Sigmoid colon (tissue), 7 donors: Measurements from ENCODE around the gene ARGLU1. TPM values are rescaled to one million over a fixed set of nuclear protein-coding genes. Genes with fewer than 3 reads are reported as not detected.

Experiments
- DNase-seq: peaks from one replicate; pipeline ENCODE4 v3.0.0-alpha.2; 2019
- H3K27ac ChIP-seq, 4 donors: fragments of 200-600 bp; sonication (generic); one replicate each; pipeline ENCODE4 v1.5.1; 2016 to 2019; ENCODE audit warnings: mild to moderate bottlenecking in 1 of 4
- H3K27me3 ChIP-seq, 3 donors: fragments of 200-600 bp; sonication (generic); one replicate each; pipeline ENCODE4 v1.5.1; 2019; ENCODE audit warnings: mild to moderate bottlenecking in 1 of 3
- H3K36me3 ChIP-seq, 4 donors: fragments of 200-600 bp; sonication (generic); one replicate each; pipeline ENCODE4 v1.5.1; 2016 to 2019
- H3K4me1 ChIP-seq, 4 donors: fragments of 200-600 bp; sonication (generic); one replicate each; pipeline ENCODE4 v1.5.1; 2017 to 2019
- H3K4me3 ChIP-seq, 4 donors: fragments of 200-600 bp; sonication (generic); one replicate each; pipeline ENCODE4 v1.5.1; 2017 to 2019; ENCODE audit warnings: mild to moderate bottlenecking in 2 of 4, moderate library complexity in 1 of 4
- H3K9me3 ChIP-seq, 4 donors: fragments of 200-600 bp in 3 of 4; sonication (generic) in 3 of 4; one replicate each; pipeline versions ENCODE4 v1.5.1 to v1.6.1; 2013 to 2019
- CTCF ChIP-seq, 4 experiments: fragments of 450-650 bp in 3 of 4; fragments of 200-600 bp in 1 of 4; IDR thresholded peaks; one replicate each; pipeline ENCODE4 v1.5.1; 2016 to 2019; ENCODE audit warnings: antibody characterized with exemption in 4 of 4, mild to moderate bottlenecking in 3 of 4, moderate library complexity in 2 of 4
- EP300 ChIP-seq, 4 donors: sonication (generic); formaldehyde crosslinking; IDR thresholded peaks; one replicate each; pipeline ENCODE4 v1.6.1; 2017; ENCODE audit warnings: antibody characterized with exemption in 4 of 4
- POLR2A ChIP-seq, 2 donors: fragments of 450-650 bp; IDR thresholded peaks; one replicate each; pipeline ENCODE4 v1.6.1; 2016; ENCODE audit warnings: antibody characterized with exemption in 2 of 2, mild to moderate bottlenecking in 2 of 2, moderate library complexity in 2 of 2
- POLR2AphosphoS5 ChIP-seq, 4 donors: sonication (generic); formaldehyde crosslinking; IDR thresholded peaks; one replicate each; pipeline ENCODE4 v1.6.1; 2017; ENCODE audit warnings: antibody characterized with exemption in 4 of 4
- WGBS, 2 donors: extraction: QIAGEN DNeasy Blood & Tissue Kit; methylation state at CpG; one replicate each; pipeline ENCODE4 v1.1.7; 2013; 5-methylcytosine and 5-hydroxymethylcytosine counted together
- intact Hi-C: fragments of 100-400 bp; cut with DNase I; formaldehyde crosslinking; loops from one replicate; pipeline ENCODE4 v1.15.1; 2023
- polyA plus RNA-seq, 3 donors: library from polyadenylated mRNA; stranded (reverse); fragments of 200-250 nt; gene quantifications; one replicate each; pipeline ENCODE4 v1.2.3, GENCODE V29; 2013
- total RNA-seq, 4 donors: library from RNA; depleted of rRNA; stranded (reverse); fragments of >200 nt; gene quantifications; one replicate each; pipeline ENCODE4 v1.1.0, GENCODE V29; 2016
- donor health status: healthy with polysubstance abuse.
- donor health status: Bipolar disorder and iron deficiency.
- donor health status: healthy.

ARGLU1 gene
- total and polyA plus RNA-seq, 7 donors: 7.8 to 196 (median 88.1) TPM

GRCh38 chr13:106527445-106527801, 40.5 kb downstream of the ARGLU1 start:
- Histone ChIP-seq H3K9me3 (no peaks in the 10 kb centered on the region), H3K4me1 (peaks cover 0 to 79% (median 49%) of the 10 kb centered on the region in 4 donors), H3K27ac (peak overlapping the region in 2 of 4 donors; percentile 4 to 37), H3K4me3 (no peak overlapping the region), H3K36me3 (no peaks in the 10 kb centered on the region), H3K27me3 (no peaks in the 10 kb centered on the region)
- TF ChIP-seq EP300 (IDR thresholded peaks at IDR 0.05) (no peak), CTCF (IDR thresholded peaks at IDR 0.05) (no peak), POLR2A (IDR thresholded peaks at IDR 0.05) (no peak), POLR2AphosphoS5 (IDR thresholded peaks at IDR 0.05) (no peak)
- no peak for DNase-seq
- 28 to 73% methylated on average over 1 of the region's 1 CpG for WGBS, 2 donors
- intact Hi-C loops: no loop called here

- WGBS, 2 donors: 84 to 93% methylated on average over 8 of the region's 8 CpGs
- intact Hi-C loops: no loop called here
- Histone ChIP-seq H3K27me3 (no peaks in the 10 kb centered on the region), H3K9me3 (no peaks in the 10 kb centered on the region), H3K4me3 (no peak overlapping the region), H3K27ac (peak overlapping the region in 1 of 4 donors; percentile 37), H3K4me1 (peaks cover 0 to 85% (median 44%) of the 10 kb centered on the region in 4 donors), H3K36me3 (no peaks in the 10 kb centered on the region)
- TF ChIP-seq EP300 (IDR thresholded peaks at IDR 0.05): no peak
- TF ChIP-seq POLR2AphosphoS5 (IDR thresholded peaks at IDR 0.05): no peak
- TF ChIP-seq POLR2A (IDR thresholded peaks at IDR 0.05): no peak
- TF ChIP-seq CTCF (IDR thresholded peaks at IDR 0.05): no peak
- no peak for DNase-seq
These were observed 41.0 kb downstream of the ARGLU1 start for GRCh38 chr13:106526738-106527444.

- Histone ChIP-seq H3K9me3 (no peaks in the 10 kb centered on the region), H3K36me3 (no peaks in the 10 kb centered on the region), H3K4me3 (no peak overlapping the region), H3K27ac (no peak overlapping the region), H3K27me3 (no peaks in the 10 kb centered on the region), H3K4me1 (peaks cover 0 to 86% (median 36%) of the 10 kb centered on the region in 4 donors)
- intact Hi-C loops: no loop called here
- 46 to 82% methylated on average over 3 of the region's 3 CpGs for WGBS, 2 donors
- no peak for DNase-seq
- no peak for TF ChIP-seq CTCF (IDR thresholded peaks at IDR 0.05)
- no peak for TF ChIP-seq EP300 (IDR thresholded peaks at IDR 0.05)
- no peak for TF ChIP-seq POLR2AphosphoS5 (IDR thresholded peaks at IDR 0.05)
- TF ChIP-seq POLR2A (IDR thresholded peaks at IDR 0.05): no peak
These were observed 42.1 kb downstream of the ARGLU1 start for GRCh38 chr13:106525865-106526264.

- TF ChIP-seq EP300 (IDR thresholded peaks at IDR 0.05): no peak
- no peak for TF ChIP-seq POLR2AphosphoS5 (IDR thresholded peaks at IDR 0.05)
- no peak for TF ChIP-seq POLR2A (IDR thresholded peaks at IDR 0.05)
- no peak for TF ChIP-seq CTCF (IDR thresholded peaks at IDR 0.05)
- H3K4me1 ChIP-seq: peaks cover 0 to 86% (median 41%) of the 10 kb centered on the region in 4 donors
- no peaks in the 10 kb centered on the region for H3K9me3 ChIP-seq
- intact Hi-C loops: no loop called here
- WGBS, 2 donors: 55 to 76% methylated on average over 2 of the region's 2 CpGs
- DNase-seq: no peak
- no peaks in the 10 kb centered on the region for H3K36me3 ChIP-seq
- H3K27me3 ChIP-seq: no peaks in the 10 kb centered on the region
- no peak overlapping the region for H3K27ac ChIP-seq
- no peak overlapping the region for H3K4me3 ChIP-seq
These were observed 43.8 kb downstream of the ARGLU1 start for GRCh38 chr13:106524108-106524507.
